WTC11 (cell line): Measurements from ENCODE around the gene CLDN9.

Source experiments
- CREB1 ChIP-seq: sonication (generic); formaldehyde crosslinking; IDR thresholded peaks from 2 replicates; pipeline ENCODE4 v1.8.0; 2023; ENCODE audit warnings: mild to moderate bottlenecking, missing genetic modification reagents
- CTCF ChIP-seq: fragments of 200-600 bp; IDR thresholded peaks from 2 replicates; pipeline ENCODE4 v1.8.0; 2022; ENCODE audit warnings: antibody characterized with exemption
- E2F5 ChIP-seq: sonication (generic); formaldehyde crosslinking; IDR thresholded peaks from 2 replicates; pipeline ENCODE4 v1.8.1; 2022; ENCODE audit warnings: mild to moderate bottlenecking, moderate library complexity, missing genetic modification reagents
- JUN ChIP-seq: sonication (generic); formaldehyde crosslinking; IDR thresholded peaks from 2 replicates; pipeline ENCODE4 v1.8.0; 2023; ENCODE audit warnings: mild to moderate bottlenecking, missing genetic modification reagents
- KAT7 ChIP-seq: sonication (generic); formaldehyde crosslinking; IDR thresholded peaks from 2 replicates; pipeline ENCODE4 v1.8.1; 2023; ENCODE audit warnings: missing genetic modification reagents, mild to moderate bottlenecking, borderline replicate concordance
- NR2C2 ChIP-seq: sonication (generic); formaldehyde crosslinking; IDR thresholded peaks from 2 replicates; pipeline ENCODE4 v1.8.0; 2022; ENCODE audit warnings: mild to moderate bottlenecking, missing genetic modification reagents
- TCF7 ChIP-seq: sonication (generic); formaldehyde crosslinking; IDR thresholded peaks from 2 replicates; pipeline ENCODE4 v1.8.0; 2022; ENCODE audit warnings: mild to moderate bottlenecking, low read depth, missing genetic modification reagents, moderate library complexity
- USF1 ChIP-seq: sonication (generic); formaldehyde crosslinking; IDR thresholded peaks from 2 replicates; pipeline ENCODE4 v1.8.0; 2022; ENCODE audit warnings: mild to moderate bottlenecking, missing genetic modification reagents
- ZNF232 ChIP-seq: sonication (generic); formaldehyde crosslinking; IDR thresholded peaks from 2 replicates; pipeline ENCODE4 v1.8.0; 2022; ENCODE audit warnings: mild to moderate bottlenecking, missing genetic modification reagents
- ZNF263 ChIP-seq: sonication (generic); formaldehyde crosslinking; IDR thresholded peaks from 2 replicates; pipeline ENCODE4 v1.8.1; 2022; ENCODE audit warnings: low read depth, mild to moderate bottlenecking, moderate library complexity, missing genetic modification reagents
- ZNF671 ChIP-seq: fragments of 250-450 bp; sonication (Bioruptor Pico); IDR thresholded peaks from 2 replicates; pipeline ENCODE4 v1.8.0; 2021; ENCODE audit warnings: mild to moderate bottlenecking
- TF ChIP-seq, protein P1 (sequence below): sonication (generic); formaldehyde crosslinking; IDR thresholded peaks from 2 replicates; pipeline ENCODE4 v1.8.0; 2022; ENCODE audit warnings: mild to moderate bottlenecking, missing genetic modification reagents

- no peak for TF ChIP-seq ZNF263 (CRISPR knock-in tag)
- TF ChIP-seq, protein P1, sequence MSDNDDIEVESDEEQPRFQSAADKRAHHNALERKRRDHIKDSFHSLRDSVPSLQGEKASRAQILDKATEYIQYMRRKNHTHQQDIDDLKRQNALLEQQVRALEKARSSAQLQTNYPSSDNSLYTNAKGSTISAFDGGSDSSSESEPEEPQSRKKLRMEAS (CRISPR knock-in tag) = no peak
- TF ChIP-seq CREB1 (CRISPR knock-in tag) = no peak
- no peak for TF ChIP-seq USF1 (CRISPR knock-in tag)
- no peak for TF ChIP-seq ZNF232 (CRISPR knock-in tag)
- TF ChIP-seq KAT7 (CRISPR knock-in tag) = no peak
- TF ChIP-seq TCF7 (CRISPR knock-in tag) = no peak
- no peak for TF ChIP-seq CTCF
- TF ChIP-seq NR2C2 (CRISPR knock-in tag) = no peak
- TF ChIP-seq ZNF671 (CRISPR knock-in tag) = no peak
- TF ChIP-seq JUN (CRISPR knock-in tag) = no peak
- no peak for TF ChIP-seq E2F5 (CRISPR knock-in tag)
Measured at GRCh38 chr16:3015865-3016521, 3.3 kb downstream of the CLDN9 start.
